ENCODE results near the gene FCMR.

Gene FCMR

GRCh38 chr1:206916000-206916709 lies 5.6 kb downstream of the FCMR start:
- peaks cover 44% of the 10 kb centered on the region for H3K4me1 ChIP-seq (ENCODE audit: insufficient read depth, low read length)
- DNase-seq (no peak), ATAC-seq (ENCODE audit: insufficient read depth, low read depth) (no peak)
- H3K27ac ChIP-seq (ENCODE audit: low read length): peak overlapping the region; percentile 42
- no peak overlapping the region; the same call in 1 of the 2 replicates for H3K4me2 ChIP-seq (ENCODE audit: insufficient read depth, low read length)
- H3K79me2 ChIP-seq (ENCODE audit: insufficient read depth, low read length): peaks cover 36% of the 10 kb centered on the region
- no peaks in the 10 kb centered on the region for H4K20me1 ChIP-seq (ENCODE audit: insufficient read depth, low read length)
- no peak overlapping the region for H3K4me3 ChIP-seq (ENCODE audit: low read depth in 1 of 2, low read length in 2 of 2)
- H3K9me3 ChIP-seq (ENCODE audit: insufficient read depth, low read length, severe bottlenecking): no peaks in the 10 kb centered on the region
- no peaks in the 10 kb centered on the region for H3K27me3 ChIP-seq (ENCODE audit: insufficient read depth, low read length, poor library complexity)
- no peak overlapping the region for H2AFZ ChIP-seq (ENCODE audit: low read depth, low read length)
- no peak for TF ChIP-seq EZH2 (IDR thresholded peaks at IDR 0.05; ENCODE audit: borderline replicate concordance, low read depth, low read length, severe bottlenecking)
- TF ChIP-seq CTCF (IDR thresholded peaks at IDR 0.05; ENCODE audit: borderline replicate concordance, extremely low read depth, low read length, poor library complexity, severe bottlenecking): no peak
- H3K36me3 ChIP-seq (ENCODE audit: insufficient read depth, low read length): peaks cover 28% of the 10 kb centered on the region
- no peak overlapping the region for H3K9ac ChIP-seq (ENCODE audit: low read depth, low read length)

GRCh38 chr1:206915030-206915735 lies 6.6 kb downstream of the FCMR start:
- H3K4me2 ChIP-seq (ENCODE audit: insufficient read depth, low read length): no peak overlapping the region
- peaks cover 34% of the 10 kb centered on the region for H3K36me3 ChIP-seq (ENCODE audit: insufficient read depth, low read length)
- no peak overlapping the region for H3K9ac ChIP-seq (ENCODE audit: low read depth, low read length)
- DNase-seq (no peak), ATAC-seq (ENCODE audit: insufficient read depth, low read depth) (no peak)
- H2AFZ ChIP-seq (ENCODE audit: low read depth, low read length): no peak overlapping the region
- no peak overlapping the region for H3K27ac ChIP-seq (ENCODE audit: low read length)
- H3K79me2 ChIP-seq (ENCODE audit: insufficient read depth, low read length): peaks cover 26% of the 10 kb centered on the region
- no peaks in the 10 kb centered on the region for H3K9me3 ChIP-seq (ENCODE audit: insufficient read depth, low read length, severe bottlenecking)
- H3K27me3 ChIP-seq (ENCODE audit: insufficient read depth, low read length, poor library complexity): no peaks in the 10 kb centered on the region
- TF ChIP-seq EZH2 (IDR thresholded peaks at IDR 0.05; ENCODE audit: borderline replicate concordance, low read depth, low read length, severe bottlenecking) (no peak), CTCF (IDR thresholded peaks at IDR 0.05; ENCODE audit: borderline replicate concordance, extremely low read depth, low read length, poor library complexity, severe bottlenecking) (no peak)
- no peak overlapping the region for H3K4me3 ChIP-seq (ENCODE audit: low read depth in 1 of 2, low read length in 2 of 2)
- H3K4me1 ChIP-seq (ENCODE audit: insufficient read depth, low read length): peaks cover 34% of the 10 kb centered on the region
- no peaks in the 10 kb centered on the region for H4K20me1 ChIP-seq (ENCODE audit: insufficient read depth, low read length)

- H3K36me3 ChIP-seq (ENCODE audit: insufficient read depth, low read length): peaks cover 37% of the 10 kb centered on the region
- H3K27ac ChIP-seq (ENCODE audit: low read length): peak overlapping the region; percentile 24
- peaks cover 22% of the 10 kb centered on the region for H3K4me1 ChIP-seq (ENCODE audit: insufficient read depth, low read length)
- H4K20me1 ChIP-seq (ENCODE audit: insufficient read depth, low read length): no peaks in the 10 kb centered on the region
- H3K9me3 ChIP-seq (ENCODE audit: insufficient read depth, low read length, severe bottlenecking): no peaks in the 10 kb centered on the region
- H3K4me3 ChIP-seq (ENCODE audit: low read depth in 1 of 2, low read length in 2 of 2): no peak overlapping the region
- no peak for TF ChIP-seq EZH2 (IDR thresholded peaks at IDR 0.05; ENCODE audit: borderline replicate concordance, low read depth, low read length, severe bottlenecking)
- TF ChIP-seq CTCF (IDR thresholded peaks at IDR 0.05; ENCODE audit: borderline replicate concordance, extremely low read depth, low read length, poor library complexity, severe bottlenecking): no peak
- no peak overlapping the region for H2AFZ ChIP-seq (ENCODE audit: low read depth, low read length)
- H3K9ac ChIP-seq (ENCODE audit: low read depth, low read length): no peak overlapping the region
- ATAC-seq (ENCODE audit: insufficient read depth, low read depth): no peak
- no peak for DNase-seq
- no peaks in the 10 kb centered on the region for H3K27me3 ChIP-seq (ENCODE audit: insufficient read depth, low read length, poor library complexity)
- peaks cover 18% of the 10 kb centered on the region; the same call in 1 of the 2 replicates for H3K79me2 ChIP-seq (ENCODE audit: insufficient read depth, low read length)
- no peak overlapping the region for H3K4me2 ChIP-seq (ENCODE audit: insufficient read depth, low read length)
Observed at GRCh38 chr1:206913766-206914537, 7.8 kb downstream of the FCMR start.

All from DND-41 (cell line).